ENCODE results near the gene BRCA2.

BRCA2 gene

DNA sequence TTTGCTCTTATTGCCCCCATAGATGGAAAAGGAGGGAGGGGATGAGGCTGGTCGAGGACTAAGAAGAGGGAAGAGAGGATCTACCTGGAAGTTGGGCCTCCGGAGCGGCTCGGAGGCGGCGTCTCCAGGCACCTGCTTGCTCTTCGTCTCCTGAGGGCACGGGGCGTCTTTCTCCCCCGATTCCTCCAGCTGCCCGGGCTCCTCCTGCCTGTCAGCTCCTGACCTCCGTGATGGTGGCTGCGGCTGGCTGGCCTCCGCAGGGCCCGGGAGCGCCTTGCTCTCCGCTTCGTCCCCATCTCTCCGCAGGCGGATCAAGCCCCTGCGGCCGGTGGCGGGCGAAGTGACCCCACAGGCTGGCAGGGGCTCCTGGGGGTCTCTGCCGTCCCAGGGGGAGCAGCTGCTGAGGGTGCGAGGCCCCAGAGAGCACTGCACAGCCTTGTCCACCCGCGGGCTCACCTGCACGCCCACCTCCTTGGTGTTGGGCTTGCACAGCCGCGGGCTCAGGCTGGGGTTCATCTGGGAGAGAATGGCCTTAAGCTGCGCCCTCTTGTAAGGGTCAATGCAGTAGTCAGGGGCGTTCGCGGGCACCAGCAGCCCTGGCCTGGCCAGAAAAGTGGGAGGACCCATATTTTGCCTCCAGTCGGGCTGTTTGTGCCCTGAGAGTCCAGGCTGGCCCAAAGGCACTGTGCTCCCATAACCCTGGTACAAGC, 4.0 kb upstream of the BRCA2 start:
- H3K4me3 ChIP-seq (ENCODE audit: low read length) = no peak overlapping the region
- peaks cover 3% of the 10 kb centered on the region for H3K4me1 ChIP-seq (ENCODE audit: control insufficient read depth, low read depth, low read length)
- H3K9ac ChIP-seq (ENCODE audit: low read length) = no peak overlapping the region
- no peak overlapping the region for H3K27ac ChIP-seq (ENCODE audit: low read length)
- H3K9me3 ChIP-seq (ENCODE audit: control insufficient read depth, low read depth, low read length) = no peaks in the 10 kb centered on the region
- H3K36me3 ChIP-seq (ENCODE audit: control insufficient read depth, low read depth, low read length) = no peaks in the 10 kb centered on the region
- H3K27me3 ChIP-seq (ENCODE audit: control insufficient read depth, insufficient read depth, low read length) = no peaks in the 10 kb centered on the region

DNA sequence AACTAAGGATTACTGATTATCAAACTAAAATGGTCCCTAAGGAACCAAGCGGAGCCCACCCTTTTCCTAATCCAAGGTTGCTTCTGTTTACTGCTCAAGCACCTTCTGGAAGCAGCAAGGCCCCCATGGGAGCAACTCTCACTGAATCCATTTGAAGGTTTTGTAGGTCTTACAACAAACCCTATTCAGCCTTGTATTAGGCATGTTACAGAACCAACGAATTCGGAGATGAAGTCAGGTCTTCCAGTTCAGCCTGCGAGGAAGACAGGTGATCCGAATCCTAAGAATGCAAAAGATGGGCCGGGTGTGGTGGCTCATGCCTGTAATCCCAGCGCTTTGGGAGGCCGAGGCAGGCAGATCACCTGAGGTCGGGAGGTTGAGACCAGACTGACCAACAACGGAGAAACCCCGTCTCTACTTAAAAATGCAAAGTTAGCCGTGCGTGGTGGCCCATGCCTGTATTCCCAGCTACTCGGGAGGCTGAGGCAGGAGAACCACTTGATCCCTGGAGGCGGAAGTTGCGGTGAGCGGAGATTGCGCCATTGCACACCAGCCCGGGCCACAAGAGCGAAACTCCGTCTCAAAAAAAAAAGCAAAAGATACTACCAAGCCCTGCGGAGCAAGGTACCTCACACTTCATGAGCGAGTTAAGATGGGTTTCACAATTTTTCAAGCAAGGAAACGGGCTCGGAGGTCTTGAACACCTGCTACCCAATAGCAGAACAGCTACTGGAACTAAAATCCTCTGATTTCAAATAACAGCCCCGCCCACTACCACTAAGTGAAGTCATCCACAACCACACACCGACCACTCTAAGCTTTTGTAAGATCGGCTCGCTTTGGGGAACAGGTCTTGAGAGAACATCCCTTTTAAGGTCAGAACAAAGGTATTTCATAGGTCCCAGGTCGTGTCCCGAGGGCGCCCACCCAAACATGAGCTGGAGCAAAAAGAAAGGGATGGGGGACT, 754 bp upstream of the BRCA2 start:
- H3K4me3 ChIP-seq (ENCODE audit: low read length) = peak overlapping the region; percentile 79
- no peaks in the 10 kb centered on the region for H3K27me3 ChIP-seq (ENCODE audit: control insufficient read depth, insufficient read depth, low read length)
- H3K27ac ChIP-seq (ENCODE audit: low read length) = peak overlapping the region; percentile 96
- no peaks in the 10 kb centered on the region for H3K9me3 ChIP-seq (ENCODE audit: control insufficient read depth, low read depth, low read length)
- peak overlapping the region; percentile 84 for H3K9ac ChIP-seq (ENCODE audit: low read length)
- peaks cover 12% of the 10 kb centered on the region for H3K36me3 ChIP-seq (ENCODE audit: control insufficient read depth, low read depth, low read length)
- H3K4me1 ChIP-seq (ENCODE audit: control insufficient read depth, low read depth, low read length) = peaks cover 3% of the 10 kb centered on the region

DNA sequence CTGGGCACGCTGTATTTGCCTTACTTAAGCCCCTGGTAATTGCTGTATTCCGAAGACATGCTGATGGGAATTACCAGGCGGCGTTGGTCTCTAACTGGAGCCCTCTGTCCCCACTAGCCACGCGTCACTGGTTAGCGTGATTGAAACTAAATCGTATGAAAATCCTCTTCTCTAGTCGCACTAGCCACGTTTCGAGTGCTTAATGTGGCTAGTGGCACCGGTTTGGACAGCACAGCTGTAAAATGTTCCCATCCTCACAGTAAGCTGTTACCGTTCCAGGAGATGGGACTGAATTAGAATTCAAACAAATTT, 676 bp downstream of the BRCA2 start:
- H3K9ac ChIP-seq (ENCODE audit: low read length) = peak overlapping the region; percentile 84
- H3K4me3 ChIP-seq (ENCODE audit: low read length) = peak overlapping the region; percentile 79
- no peaks in the 10 kb centered on the region for H3K9me3 ChIP-seq (ENCODE audit: control insufficient read depth, low read depth, low read length)
- H3K27ac ChIP-seq (ENCODE audit: low read length) = peak overlapping the region; percentile 96
- H3K27me3 ChIP-seq (ENCODE audit: control insufficient read depth, insufficient read depth, low read length) = no peaks in the 10 kb centered on the region
- peaks cover 3% of the 10 kb centered on the region for H3K4me1 ChIP-seq (ENCODE audit: control insufficient read depth, low read depth, low read length)
- peaks cover 26% of the 10 kb centered on the region for H3K36me3 ChIP-seq (ENCODE audit: control insufficient read depth, low read depth, low read length)

DNA sequence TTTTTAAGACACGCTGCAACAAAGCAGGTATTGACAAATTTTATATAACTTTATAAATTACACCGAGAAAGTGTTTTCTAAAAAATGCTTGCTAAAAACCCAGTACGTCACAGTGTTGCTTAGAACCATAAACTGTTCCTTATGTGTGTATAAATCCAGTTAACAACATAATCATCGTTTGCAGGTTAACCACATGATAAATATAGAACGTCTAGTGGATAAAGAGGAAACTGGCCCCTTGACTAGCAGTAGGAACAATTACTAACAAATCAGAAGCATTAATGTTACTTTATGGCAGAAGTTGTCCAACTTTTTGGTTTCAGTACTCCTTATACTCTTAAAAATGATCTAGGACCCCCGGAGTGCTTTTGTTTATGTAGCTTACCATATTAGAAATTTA, 1.2 kb downstream of the BRCA2 start:
- Histone ChIP-seq H3K4me1 (ENCODE audit: control insufficient read depth, low read depth, low read length) (peaks cover 3% of the 10 kb centered on the region), H3K27ac (ENCODE audit: low read length) (no peak overlapping the region), H3K9me3 (ENCODE audit: control insufficient read depth, low read depth, low read length) (no peaks in the 10 kb centered on the region), H3K4me3 (ENCODE audit: low read length) (peak overlapping the region; percentile 79), H3K27me3 (ENCODE audit: control insufficient read depth, insufficient read depth, low read length) (no peaks in the 10 kb centered on the region), H3K36me3 (ENCODE audit: control insufficient read depth, low read depth, low read length) (peaks cover 31% of the 10 kb centered on the region), H3K9ac (ENCODE audit: low read length) (peak overlapping the region; percentile 84)

DNA sequence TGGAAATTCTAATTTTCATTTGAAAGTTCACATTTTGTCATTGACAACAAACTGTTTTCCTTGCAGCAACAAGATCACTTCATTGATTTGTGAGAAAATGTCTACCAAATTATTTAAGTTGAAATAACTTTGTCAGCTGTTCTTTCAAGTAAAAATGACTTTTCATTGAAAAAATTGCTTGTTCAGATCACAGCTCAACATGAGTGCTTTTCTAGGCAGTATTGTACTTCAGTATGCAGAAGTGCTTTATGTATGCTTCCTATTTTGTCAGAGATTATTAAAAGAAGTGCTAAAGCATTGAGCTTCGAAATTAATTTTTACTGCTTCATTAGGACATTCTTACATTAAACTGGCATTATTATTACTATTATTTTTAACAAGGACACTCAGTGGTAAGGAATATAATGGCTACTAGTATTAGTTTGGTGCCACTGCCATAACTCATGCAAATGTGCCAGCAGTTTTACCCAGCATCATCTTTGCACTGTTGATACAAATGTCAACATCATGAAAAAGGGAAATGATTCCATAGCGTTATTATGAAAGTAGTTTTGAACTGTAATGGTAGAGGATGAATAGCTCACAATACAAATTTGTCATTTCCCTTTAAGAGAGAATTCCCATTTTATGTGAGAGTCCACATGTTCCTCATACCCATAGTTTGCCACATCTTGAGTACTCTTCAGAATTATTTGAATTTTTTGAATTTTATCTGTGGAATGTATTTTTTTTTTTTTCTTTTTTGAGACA, 2.6 kb downstream of the BRCA2 start:
- Histone ChIP-seq H3K36me3 (ENCODE audit: control insufficient read depth, low read depth, low read length) (peaks cover 31% of the 10 kb centered on the region), H3K4me1 (ENCODE audit: control insufficient read depth, low read depth, low read length) (peaks cover 3% of the 10 kb centered on the region), H3K4me3 (ENCODE audit: low read length) (no peak overlapping the region), H3K9ac (ENCODE audit: low read length) (no peak overlapping the region), H3K9me3 (ENCODE audit: control insufficient read depth, low read depth, low read length) (no peaks in the 10 kb centered on the region), H3K27me3 (ENCODE audit: control insufficient read depth, insufficient read depth, low read length) (no peaks in the 10 kb centered on the region), H3K27ac (ENCODE audit: low read length) (no peak overlapping the region)

DNA sequence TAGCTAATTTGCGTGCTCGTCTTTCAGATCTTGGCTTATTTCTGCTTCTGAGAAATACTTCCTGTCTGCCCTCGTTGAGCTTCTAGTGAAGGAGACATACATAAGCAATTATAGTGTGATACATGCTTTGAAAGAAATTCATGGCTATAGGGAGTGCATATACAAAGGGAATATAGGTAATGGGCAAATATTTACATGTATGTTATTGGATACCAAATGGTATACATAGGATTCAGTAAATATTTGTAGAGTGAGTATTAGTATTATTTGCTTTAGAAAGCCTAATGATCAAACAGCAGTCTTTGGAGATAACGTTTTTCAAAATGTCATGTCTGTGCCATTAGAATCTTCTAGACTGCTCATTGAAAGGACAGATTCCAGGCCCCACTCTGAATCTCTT, 5.2 kb downstream of the BRCA2 start:
- Histone ChIP-seq H3K9me3 (ENCODE audit: control insufficient read depth, low read depth, low read length) (no peaks in the 10 kb centered on the region), H3K36me3 (ENCODE audit: control insufficient read depth, low read depth, low read length) (peaks cover 37% of the 10 kb centered on the region), H3K27ac (ENCODE audit: low read length) (no peak overlapping the region), H3K9ac (ENCODE audit: low read length) (no peak overlapping the region), H3K4me3 (ENCODE audit: low read length) (no peak overlapping the region), H3K27me3 (ENCODE audit: control insufficient read depth, insufficient read depth, low read length) (no peaks in the 10 kb centered on the region), H3K4me1 (ENCODE audit: control insufficient read depth, low read depth, low read length) (no peaks in the 10 kb centered on the region)

DNA sequence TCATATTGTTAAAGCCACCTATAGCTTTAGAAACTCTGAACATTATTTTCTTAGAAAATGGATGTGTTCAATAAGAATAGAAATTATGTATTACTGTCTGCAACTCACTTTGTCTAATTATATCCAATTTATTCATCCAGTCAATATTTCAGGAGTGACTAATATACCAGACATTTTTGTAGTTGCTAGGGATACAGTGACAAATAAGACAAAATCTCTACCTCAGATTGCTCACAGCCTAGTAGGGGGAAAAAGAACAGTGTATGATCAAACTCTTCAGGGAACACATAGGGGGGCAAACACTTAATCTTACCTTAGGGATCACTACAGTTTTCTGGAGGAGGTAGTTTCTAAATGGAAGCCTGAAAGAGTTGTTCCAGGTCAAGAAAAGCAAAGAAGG, 8.6 kb downstream of the BRCA2 start:
- Histone ChIP-seq H3K4me3 (ENCODE audit: low read length) (no peak overlapping the region), H3K9ac (ENCODE audit: low read length) (no peak overlapping the region), H3K36me3 (ENCODE audit: control insufficient read depth, low read depth, low read length) (peaks cover 35% of the 10 kb centered on the region), H3K4me1 (ENCODE audit: control insufficient read depth, low read depth, low read length) (no peaks in the 10 kb centered on the region), H3K27me3 (ENCODE audit: control insufficient read depth, insufficient read depth, low read length) (no peaks in the 10 kb centered on the region), H3K27ac (ENCODE audit: low read length) (no peak overlapping the region), H3K9me3 (ENCODE audit: control insufficient read depth, low read depth, low read length) (no peaks in the 10 kb centered on the region)

DNA sequence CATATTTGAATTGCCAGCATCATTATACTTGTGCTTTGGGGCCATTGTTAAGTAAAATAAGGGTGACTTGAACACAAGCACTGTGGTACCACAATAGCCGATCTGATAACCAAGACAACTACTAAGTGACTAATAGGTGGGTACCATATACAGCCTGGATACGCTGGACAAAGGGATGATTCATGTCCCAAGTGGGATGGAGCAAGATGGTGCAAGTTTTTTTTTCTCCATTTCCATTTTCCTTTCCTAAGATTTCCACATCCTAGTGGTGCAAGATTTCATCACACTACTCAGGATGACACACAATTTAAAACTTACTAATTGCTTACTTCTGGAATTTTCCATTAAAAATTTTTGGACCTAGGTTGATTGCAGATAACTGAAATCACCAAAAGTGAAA, 15.1 kb downstream of the BRCA2 start:
- Histone ChIP-seq H3K9me3 (ENCODE audit: control insufficient read depth, low read depth, low read length) (no peaks in the 10 kb centered on the region), H3K9ac (ENCODE audit: low read length) (no peak overlapping the region), H3K4me3 (ENCODE audit: low read length) (no peak overlapping the region), H3K36me3 (ENCODE audit: control insufficient read depth, low read depth, low read length) (peaks cover 46% of the 10 kb centered on the region), H3K27me3 (ENCODE audit: control insufficient read depth, insufficient read depth, low read length) (no peaks in the 10 kb centered on the region), H3K4me1 (ENCODE audit: control insufficient read depth, low read depth, low read length) (no peaks in the 10 kb centered on the region), H3K27ac (ENCODE audit: low read length) (no peak overlapping the region)

DNA sequence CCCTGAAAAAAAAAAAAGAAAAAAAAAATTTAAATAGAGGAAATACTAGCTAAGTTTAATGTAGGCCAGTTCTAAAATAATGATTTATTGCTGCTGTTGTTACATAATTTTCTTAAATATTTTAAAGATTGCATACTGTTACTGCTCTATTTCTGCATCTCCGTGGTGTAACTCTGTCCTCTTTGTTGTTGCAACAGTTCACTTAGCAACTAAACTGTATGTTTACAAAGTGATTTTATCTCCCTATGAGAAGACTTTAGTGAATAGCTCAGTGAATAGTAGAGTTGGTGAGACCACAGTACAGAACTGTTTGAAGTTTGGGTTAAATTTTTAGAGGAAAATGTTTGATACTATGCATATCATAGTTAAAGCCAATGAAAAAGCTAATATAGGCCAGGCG, 19.4 kb downstream of the BRCA2 start:
- Histone ChIP-seq H3K4me3 (ENCODE audit: low read length) (no peak overlapping the region), H3K36me3 (ENCODE audit: control insufficient read depth, low read depth, low read length) (peaks cover 61% of the 10 kb centered on the region), H3K9ac (ENCODE audit: low read length) (no peak overlapping the region), H3K27ac (ENCODE audit: low read length) (no peak overlapping the region), H3K9me3 (ENCODE audit: control insufficient read depth, low read depth, low read length) (no peaks in the 10 kb centered on the region), H3K4me1 (ENCODE audit: control insufficient read depth, low read depth, low read length) (no peaks in the 10 kb centered on the region), H3K27me3 (ENCODE audit: control insufficient read depth, insufficient read depth, low read length) (no peaks in the 10 kb centered on the region)

DNA sequence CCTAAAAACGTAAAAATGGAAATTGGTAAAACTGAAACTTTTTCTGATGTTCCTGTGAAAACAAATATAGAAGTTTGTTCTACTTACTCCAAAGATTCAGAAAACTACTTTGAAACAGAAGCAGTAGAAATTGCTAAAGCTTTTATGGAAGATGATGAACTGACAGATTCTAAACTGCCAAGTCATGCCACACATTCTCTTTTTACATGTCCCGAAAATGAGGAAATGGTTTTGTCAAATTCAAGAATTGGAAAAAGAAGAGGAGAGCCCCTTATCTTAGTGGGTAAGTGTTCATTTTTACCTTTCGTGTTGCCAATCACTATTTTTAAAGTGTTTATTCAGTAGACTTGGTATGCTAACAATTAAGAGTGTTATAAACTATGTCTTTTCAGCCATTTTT, 25.6 kb downstream of the BRCA2 start:
- Histone ChIP-seq H3K4me1 (ENCODE audit: control insufficient read depth, low read depth, low read length) (no peaks in the 10 kb centered on the region), H3K27ac (ENCODE audit: low read length) (no peak overlapping the region), H3K27me3 (ENCODE audit: control insufficient read depth, insufficient read depth, low read length) (no peaks in the 10 kb centered on the region), H3K4me3 (ENCODE audit: low read length) (no peak overlapping the region), H3K9ac (ENCODE audit: low read length) (no peak overlapping the region), H3K9me3 (ENCODE audit: control insufficient read depth, low read depth, low read length) (no peaks in the 10 kb centered on the region), H3K36me3 (ENCODE audit: control insufficient read depth, low read depth, low read length) (peaks cover 22% of the 10 kb centered on the region)

DNA sequence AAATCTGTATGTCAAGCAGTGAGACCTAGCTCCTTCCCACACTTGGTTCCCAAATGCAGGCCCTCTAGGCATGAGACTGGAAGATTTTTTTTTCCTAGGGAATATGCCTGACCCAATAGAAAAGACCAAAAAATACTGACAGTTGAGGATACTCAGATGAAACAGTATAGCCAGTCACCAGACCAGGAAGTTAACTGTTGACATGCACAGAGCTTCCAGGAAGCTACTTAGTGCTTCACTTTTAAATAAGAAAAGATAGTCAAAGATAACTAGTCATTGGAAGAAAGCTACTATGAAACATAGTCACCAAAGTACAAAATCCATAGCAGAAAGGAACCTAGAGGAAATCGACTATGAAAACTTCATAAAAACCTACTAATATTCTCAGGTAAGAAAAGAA, 32.3 kb downstream of the BRCA2 start:
- H3K36me3 ChIP-seq (ENCODE audit: control insufficient read depth, low read depth, low read length) = peaks cover 21% of the 10 kb centered on the region
- H3K4me1 ChIP-seq (ENCODE audit: control insufficient read depth, low read depth, low read length) = no peaks in the 10 kb centered on the region
- no peaks in the 10 kb centered on the region for H3K27me3 ChIP-seq (ENCODE audit: control insufficient read depth, insufficient read depth, low read length)
- H3K4me3 ChIP-seq (ENCODE audit: low read length) = no peak overlapping the region
- H3K27ac ChIP-seq (ENCODE audit: low read length) = no peak overlapping the region
- no peak overlapping the region for H3K9ac ChIP-seq (ENCODE audit: low read length)
- no peaks in the 10 kb centered on the region for H3K9me3 ChIP-seq (ENCODE audit: control insufficient read depth, low read depth, low read length)
